HG02943 (cell line): Measurements from ENCODE around the gene MEIKIN.

Experiments
- ATAC-seq: cut with Tn5 transposase; IDR thresholded peaks from one replicate; pipeline ENCODE4 v1.9.1; 2021; ENCODE audit warnings: mild to moderate bottlenecking, low read depth, moderate library complexity; ENCODE audit not compliant: unreplicated experiment

Gene MEIKIN

GRCh38 chr5:131974622-131974955, 29.1 kb upstream of the MEIKIN start:
- no peak for ATAC-seq

- no peak for ATAC-seq
Observed at GRCh38 chr5:131974016-131974415, 28.6 kb upstream of the MEIKIN start.

GRCh38 chr5:131973089-131973712, 27.7 kb upstream of the MEIKIN start:
- ATAC-seq: no peak

DNA sequence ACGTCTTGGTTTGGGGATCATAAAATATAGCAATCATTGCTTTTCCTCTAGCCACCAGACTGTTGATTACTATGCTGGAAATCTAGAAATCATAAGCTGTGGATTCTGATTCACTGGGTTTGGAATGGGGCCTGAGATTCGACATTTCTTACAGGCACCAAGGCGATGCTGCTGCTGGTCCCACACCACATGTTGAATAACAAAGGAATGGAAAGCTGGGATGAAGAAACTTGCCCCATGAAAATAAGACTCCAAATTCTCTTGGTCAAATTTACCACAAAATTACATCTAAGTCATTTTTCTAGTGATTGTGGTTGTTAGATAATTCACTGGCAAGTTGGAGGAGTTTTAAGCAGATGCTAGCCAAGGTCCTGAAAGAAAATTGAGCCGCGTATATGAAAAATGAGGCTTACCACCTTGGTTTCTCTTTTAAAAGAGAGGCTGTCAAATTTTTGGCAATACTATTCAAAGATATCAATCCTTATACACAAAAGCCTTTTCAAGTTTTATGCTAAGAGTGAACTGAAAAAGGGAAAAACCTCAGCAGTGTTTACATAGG, 23.0 kb upstream of the MEIKIN start:
- no peak for ATAC-seq

GRCh38 chr5:131966551-131966950, 21.1 kb upstream of the MEIKIN start:
- no peak for ATAC-seq

GRCh38 chr5:131965826-131966415, 20.5 kb upstream of the MEIKIN start:
- ATAC-seq: no peak

DNA sequence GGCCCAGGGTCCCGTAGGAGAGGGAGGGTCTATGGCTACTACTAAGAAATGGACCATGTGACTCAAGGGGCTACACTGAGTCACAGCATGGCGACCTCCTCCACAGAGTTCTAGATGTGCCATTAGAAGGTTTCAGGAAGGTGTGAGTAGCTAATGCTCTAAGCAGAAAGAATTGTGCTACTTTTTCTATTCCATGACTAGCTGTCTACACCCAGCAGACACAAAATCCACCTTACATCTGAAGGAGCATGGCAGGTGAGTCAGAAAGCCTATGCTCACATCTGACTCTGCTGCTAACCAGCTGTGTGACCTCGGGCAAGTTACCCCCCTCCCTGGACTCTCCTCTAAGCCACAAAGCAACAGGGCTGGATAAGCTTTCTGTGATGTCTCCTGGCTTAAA, 14.4 kb upstream of the MEIKIN start:
- ATAC-seq: no peak

DNA sequence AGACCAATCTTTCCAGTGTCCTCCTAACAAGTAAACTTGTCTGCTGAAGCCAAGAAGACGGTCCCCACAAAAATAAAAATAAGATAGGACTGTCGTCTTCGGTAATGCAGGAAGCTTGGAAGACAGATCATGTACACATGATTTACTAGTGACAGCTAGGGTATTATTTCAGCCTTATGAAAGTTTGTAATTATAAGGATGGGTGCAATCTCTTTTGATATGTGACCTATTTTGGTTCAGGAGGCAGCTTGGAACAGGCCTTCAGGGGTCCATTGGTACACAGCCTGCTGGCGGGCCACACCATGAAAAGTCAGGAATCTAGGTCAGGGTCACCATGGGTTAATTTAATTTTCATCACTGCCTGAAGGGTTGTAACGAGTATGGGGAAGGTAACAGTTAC, 13.7 kb upstream of the MEIKIN start:
- ATAC-seq: no peak

DNA sequence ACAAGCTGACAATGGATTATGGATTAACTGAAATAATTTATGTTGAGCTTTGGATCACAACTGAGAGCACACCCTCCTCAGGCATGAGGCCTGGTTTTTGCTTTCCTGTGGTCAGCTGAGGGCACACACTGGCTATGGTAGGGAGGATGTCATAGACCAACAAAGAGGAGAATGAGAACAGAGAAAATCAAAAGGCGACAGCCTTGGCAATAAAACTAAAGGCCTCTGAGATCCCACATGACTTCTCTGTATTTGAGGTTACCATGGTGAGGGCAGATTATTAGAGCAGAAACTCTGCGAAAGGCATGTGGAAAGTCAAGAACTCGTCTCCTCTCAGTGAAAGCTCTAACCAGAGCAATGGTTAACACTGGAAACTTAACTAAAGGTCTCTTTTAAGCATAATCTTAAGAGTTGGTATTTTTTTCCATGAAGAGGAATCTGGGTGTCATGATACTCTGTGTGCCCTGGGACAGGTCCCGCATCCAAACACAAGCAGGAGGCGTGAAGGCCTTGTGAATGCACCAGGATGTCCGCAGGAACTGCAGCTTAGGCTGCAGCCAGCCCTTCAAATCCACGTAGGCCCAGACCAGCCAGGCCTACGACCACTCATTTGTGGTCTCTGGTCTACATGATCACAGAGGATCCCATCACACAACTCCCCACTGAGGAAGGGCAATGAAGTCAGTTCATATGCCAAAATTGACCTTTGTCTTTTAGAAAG, 12.4 kb upstream of the MEIKIN start:
- ATAC-seq: no peak

GRCh38 chr5:131953969-131954368, 8.5 kb upstream of the MEIKIN start:
- no peak for ATAC-seq

DNA sequence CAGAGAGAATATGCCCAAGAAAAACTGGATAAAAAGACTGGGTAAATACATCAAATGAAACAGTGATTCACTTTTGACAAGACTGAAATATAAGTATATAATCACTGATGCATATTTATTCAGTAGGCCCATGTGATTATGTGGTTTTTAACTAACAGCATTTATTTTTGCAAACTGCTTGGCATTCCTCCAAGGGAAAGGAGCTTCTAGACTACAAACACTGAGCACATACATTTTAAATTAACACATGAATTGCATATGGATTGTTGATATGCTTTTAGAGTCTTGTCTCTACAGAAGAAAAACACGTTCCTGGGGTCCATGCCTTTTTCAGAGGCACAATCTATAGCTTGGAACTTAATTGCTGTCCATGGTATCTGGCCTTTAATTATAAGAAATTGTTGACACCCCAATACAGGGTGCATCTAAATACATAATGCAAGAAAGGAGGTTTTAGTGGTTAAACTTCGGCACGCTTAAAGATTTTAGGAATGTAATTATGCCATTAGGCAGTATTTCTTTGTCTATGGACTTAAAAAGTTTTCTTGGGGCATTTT, 6.9 kb upstream of the MEIKIN start:
- no peak for ATAC-seq

DNA sequence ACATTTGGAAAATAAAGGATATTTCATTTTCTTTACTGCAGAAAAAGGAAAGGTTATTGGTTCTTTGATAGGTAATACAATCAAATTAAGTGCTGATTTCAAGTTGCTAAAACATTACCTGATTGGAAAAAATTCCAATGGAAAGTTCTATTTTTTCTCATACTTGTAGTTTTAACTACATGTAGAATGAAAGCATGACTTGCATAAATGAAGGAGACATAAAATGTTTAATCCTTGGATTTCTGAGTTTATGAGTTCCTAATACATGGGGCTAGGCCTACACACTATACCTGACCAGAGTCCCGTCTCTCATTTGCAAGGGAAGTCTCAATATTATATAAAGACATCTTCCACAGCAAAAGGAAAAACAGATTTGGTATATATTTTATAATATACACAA, 5.2 kb upstream of the MEIKIN start:
- ATAC-seq: no peak

DNA sequence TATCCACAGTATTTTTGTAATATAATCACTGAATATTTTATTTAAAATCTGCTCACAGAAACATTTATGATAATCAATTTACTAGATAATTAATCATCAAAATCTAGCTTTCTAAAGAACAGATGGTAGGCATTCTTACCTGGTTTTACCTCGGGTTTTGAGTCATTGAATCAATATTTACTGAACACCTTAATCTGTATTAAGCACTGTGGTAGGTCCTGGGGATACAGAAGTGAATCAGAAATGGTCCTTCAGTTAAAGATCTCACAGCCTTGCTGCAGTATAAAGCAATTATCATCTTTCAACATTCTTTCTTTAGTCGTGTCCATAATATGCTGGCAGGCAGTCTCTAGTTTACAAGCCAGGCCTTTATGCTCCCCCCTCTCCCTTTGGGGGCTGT, 2.0 kb upstream of the MEIKIN start:
- no peak for ATAC-seq

DNA sequence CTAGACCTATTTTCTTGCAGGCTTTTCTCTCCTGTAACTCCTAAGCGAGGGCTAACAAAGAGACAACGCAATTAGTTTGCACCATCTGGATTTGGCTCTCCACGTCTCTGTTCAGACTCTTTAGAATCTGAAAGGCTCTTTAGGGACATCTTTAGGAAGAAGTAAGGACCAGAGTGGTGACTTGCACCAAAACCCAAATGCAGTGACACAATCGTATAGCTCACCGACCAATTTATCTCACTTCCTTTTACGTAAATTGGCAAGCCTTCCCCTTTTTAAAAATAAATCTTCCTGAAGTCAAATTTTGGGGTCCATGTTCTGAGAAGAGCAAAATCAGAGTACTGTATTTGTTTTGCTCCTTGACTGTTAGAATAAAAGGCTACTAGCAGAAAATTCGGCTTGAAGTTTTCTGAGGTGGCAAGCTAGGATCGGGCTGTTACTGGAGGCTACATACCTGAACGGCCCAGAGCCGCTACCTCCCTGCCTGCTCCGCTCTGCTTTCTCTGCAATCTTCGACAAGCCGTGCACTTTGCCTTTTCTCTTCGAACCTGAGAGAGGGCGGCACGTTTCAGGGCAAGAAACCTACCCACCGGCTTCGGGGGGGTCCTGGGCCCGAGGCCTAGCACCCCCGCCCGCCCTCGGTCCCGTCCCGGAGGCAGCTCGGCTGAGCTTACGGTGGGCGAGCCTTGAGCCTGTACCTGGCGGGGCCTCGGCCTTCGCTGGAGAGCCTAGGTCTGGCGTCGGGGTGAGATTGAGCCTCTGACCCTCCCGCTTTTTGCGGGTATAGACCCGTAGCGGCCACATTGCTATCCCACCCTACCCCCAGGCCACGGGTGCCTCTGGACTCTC, 537 bp downstream of the MEIKIN start:
- no peak for ATAC-seq

DNA sequence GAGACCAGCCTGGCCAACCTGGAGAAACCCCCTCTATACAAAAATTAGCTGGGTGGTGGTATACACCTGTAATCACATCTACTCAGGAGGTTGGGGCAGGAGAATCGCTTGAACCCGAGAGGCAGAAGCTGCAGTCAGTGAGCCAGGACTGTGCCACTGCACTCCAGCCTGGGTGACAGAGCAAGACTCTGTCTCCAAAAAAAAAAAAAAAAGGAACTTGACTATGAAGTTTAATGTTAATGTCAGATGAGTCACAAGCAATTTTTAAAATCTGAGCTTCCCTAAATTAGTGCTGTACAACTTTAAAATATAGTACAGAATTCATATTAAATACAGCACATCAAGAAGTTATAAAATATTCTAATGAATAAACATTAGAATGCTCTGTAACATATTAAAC, 1.5 kb downstream of the MEIKIN start:
- no peak for ATAC-seq

GRCh38 chr5:131942016-131942415, 3.4 kb downstream of the MEIKIN start:
- ATAC-seq: no peak

- no peak for ATAC-seq
Observed at GRCh38 chr5:131939690-131940345, 5.6 kb downstream of the MEIKIN start.

- no peak for ATAC-seq
Observed at GRCh38 chr5:131932235-131932634, 13.2 kb downstream of the MEIKIN start.

DNA sequence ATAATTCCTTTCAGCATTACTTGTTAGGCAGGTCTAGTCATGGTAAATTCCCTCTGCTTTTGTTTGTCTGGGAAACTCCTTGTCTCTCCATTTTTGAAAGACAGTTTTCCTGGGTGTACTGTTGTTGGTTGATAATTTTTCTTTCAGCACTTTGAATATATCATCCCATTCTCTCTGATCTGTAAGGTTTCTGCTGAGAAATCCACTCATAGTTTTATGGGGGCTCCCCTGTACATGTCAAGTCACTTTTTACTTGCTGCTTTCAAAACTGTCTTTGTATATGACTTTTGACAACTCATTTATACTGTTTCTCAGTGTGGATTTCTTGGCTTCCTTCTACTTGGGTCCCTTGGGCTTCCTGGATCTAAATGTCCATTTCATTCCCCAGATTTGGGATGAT, 16.5 kb downstream of the MEIKIN start:
- ATAC-seq: no peak

DNA sequence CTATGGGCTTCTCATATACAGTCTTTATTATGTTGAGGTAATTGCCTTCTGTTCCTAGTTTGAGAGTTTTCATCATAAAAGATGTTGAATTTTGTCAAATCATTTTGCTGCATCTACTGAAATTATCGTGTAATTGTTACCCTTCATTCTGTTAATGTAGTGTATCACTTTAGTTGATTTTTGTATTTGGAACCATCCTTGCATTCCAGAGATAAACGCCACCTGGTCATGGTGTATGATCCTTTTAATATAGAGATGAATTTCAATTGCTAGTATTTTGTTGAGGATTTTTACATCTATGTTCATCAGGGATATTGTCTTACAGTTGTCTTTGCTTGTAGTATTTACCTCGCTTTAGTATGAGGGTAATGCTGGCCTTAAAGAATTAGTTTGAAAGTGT, 19.3 kb downstream of the MEIKIN start:
- no peak for ATAC-seq
